Activated CD8-positive, alpha-beta memory T cell treated with anti-CD3 and anti-CD28 coated beads for 48 hours (primary cell): ENCODE measurements around the gene ZNF408.

Experiments
- DNase-seq, 3 experiments: peaks; one replicate each; pipeline ENCODE4 v3.0.0-alpha.2; 2020; ENCODE audit warnings: low read depth in 2 of 3, low spot score in 2 of 3

ZNF408 gene

DNA sequence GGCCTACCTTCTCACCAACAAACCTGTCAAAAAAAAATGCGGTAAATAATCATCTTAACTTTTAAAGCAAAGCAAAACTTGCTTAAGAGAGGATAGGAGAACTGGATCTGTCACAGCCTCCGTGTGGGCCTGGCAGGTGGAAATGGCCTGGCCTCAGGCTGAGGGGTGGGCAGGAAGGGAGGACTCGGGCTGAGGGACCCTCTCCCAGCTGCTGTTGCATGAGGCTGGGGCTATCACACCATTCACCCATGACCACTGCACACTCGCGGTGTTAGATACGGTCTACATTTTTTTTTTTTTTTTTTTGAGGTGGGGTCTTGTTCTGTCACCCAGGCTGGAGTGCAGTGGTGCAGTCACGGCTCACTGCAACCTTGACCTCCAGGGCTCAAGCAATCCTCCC lies 24.9 kb upstream of the ZNF408 start:
- no peak for DNase-seq

DNA sequence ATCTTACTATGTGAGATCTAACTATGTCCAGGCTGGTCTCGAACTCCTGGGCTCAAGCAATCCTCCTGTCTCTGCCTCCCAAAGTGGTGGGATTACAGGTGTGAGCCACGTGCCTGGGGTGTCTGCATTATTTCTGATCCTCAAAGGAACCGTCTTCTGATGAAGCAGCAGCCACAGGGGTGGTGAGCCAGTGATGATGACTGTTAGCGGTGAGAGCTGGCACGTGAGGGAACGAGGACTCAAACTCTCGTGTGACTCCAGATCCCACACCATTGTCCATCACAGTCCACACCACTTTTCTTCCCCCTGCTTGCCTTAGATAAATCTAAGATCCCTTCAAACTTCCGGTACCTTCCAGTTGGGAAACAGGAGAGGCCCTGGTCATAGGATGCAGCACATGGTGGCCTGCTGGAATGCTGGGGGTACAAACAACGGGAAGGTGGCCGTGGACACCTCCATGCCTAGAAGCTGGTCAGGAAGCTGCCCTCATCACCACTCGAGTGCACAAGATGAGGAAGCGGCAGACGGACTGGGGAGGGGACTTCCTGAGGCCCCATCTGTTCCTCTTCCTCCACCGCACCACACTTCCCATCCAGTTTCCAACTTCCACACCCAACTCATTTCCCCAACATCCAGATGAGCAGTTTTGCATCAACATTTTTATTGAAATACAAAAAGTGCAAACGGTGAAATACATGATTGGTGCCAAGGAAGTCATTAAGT lies 24.2 kb upstream of the ZNF408 start:
- no peak for DNase-seq

DNA sequence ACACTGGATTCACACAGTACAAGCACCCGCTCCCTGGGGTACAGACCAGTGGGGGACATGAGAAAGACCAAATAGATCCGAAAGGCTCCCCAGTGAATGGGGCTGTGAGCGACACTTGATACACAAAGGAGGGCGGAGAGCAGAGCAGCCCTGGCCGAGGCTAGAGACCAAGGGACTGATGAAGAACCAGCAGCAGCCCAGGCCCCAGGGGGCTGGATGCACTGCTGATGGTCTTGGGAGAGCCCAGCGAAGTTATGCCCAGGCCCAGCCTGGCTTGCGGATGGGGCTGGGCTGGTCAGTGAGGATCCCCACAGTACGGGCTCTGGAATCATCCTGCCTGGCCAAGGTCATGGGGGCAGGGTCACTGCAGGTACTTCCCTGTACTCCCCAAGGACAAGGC lies 23.7 kb upstream of the ZNF408 start:
- no peak for DNase-seq

DNA sequence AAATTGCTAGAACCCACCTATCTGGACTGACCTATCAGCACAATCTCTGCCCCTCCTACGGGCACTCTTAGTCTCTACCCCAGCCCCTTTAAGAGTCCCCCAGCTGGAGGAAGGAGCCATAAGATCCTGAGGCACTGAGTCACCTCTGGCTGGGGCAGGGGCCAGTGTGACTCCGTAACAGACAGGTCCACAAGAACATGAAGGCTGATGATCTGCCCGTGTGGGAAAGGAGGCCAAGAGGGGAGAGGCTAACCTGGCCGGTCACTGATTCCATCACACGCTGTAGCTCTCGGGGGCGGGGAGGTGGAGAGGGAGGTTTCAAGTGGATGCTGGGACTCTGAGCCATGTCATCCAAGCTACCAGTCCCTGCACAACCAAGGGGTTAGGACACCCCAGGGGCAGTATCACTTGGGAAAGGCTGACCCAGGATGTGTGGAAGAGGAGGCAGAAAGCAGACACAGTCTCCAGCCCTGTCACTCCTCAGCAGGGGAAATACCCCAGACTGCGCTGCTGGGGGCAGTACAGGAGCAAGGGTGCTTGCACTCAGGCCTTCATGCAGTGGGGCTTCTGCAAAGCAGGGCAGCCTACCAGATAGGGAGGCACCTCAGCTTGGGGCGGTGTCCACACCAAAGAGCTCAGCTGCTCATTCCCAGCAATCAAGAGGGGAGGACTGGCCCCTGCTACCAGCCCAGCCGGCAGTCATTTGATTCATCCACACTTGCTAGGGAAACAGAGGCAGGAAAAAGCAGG lies 22.7 kb upstream of the ZNF408 start:
- no peak for DNase-seq

DNA sequence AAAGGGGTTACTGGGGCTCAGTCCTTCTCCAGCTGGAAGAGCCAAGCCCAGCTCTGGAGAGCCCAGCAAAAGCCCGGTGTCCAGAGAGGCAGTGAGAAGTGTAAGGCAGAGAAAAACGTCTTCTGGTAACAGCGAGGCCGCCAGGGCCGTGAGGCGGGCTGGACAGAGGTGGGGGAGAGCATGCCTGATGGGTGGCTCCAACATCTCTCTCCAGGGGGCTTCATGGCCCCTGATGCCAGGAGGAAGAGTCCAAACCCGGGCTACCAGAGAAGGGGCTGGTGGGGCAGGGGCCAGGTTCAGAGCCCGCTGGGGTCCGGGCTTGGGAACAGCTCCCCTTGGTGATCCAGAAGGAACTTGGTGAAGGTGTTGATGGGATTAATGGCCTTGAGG lies 22.1 kb upstream of the ZNF408 start:
- no peak for DNase-seq

DNA sequence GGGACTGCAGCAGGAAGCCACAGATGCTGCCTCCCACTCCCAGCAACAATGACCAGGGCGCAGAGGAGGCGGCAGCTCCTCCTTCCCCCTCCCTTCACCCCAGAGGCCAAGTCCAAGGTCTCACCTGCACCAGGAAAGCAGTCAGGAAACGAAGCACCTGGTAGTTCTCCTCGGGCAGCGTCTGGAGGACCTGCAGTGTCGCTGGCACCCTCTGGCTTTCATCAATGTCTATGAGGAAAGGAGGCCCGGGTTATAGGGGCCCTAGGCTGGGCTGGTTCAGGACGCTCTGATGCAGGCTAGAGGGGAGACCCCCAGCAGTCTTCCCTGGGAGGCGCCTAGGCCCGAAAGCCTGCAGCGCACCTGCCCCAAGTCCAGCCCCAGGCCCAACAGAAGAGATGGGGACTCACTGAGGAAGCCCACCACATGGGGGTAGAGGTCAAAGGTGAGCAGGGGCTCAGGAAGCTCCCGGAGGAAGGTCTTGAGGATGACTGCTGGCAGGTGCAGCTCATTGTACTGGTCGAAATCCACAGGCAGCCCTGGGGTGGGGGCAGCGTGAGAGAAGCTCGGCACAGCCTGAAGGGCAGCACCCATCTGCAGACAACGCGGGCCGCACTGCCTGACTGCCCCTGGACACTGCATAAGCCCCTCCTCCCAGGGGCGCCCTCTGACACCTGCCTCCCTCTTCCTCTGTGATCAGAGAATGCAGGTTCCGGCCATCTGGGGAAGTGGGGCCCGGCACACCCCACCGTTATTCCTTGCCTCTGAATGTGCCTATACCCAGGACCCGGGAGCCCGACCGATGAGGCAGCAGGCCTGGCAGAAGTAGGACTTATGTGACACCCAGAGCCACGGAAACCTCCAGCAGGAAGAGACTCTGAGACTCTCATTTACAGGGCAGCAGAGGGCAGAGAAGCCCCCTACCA lies 21.3 kb upstream of the ZNF408 start:
- no peak for DNase-seq

DNA sequence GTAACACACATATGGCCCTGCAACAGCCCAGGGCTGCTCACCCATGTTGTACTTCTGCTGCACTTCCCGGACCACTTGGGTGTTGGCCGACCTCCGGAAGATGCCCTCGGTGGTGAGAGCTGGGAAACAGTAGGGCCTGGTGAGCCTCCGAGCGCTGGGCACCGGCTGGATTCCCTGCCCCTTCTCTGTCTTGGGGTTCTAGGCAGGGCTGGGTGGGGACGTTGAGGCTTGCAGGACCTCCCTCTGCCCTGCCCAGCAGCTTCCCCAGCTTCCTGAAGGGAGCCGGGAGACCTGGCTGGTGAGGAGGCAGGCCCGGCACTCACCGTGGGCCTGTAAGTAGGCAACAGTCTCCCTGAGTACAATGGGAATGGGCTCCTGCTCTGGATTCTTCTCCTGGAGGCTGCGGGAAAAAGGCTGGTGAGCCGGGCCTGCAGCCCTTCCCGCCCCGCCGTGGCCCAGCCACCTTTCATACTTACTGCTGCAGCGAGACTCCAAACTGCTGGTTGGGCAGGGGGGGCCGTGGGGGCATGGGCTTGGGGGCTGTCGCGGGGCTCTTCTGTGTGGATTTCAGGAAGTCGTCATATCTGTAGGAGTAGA lies 20.6 kb upstream of the ZNF408 start:
- DNase-seq = no peak

DNA sequence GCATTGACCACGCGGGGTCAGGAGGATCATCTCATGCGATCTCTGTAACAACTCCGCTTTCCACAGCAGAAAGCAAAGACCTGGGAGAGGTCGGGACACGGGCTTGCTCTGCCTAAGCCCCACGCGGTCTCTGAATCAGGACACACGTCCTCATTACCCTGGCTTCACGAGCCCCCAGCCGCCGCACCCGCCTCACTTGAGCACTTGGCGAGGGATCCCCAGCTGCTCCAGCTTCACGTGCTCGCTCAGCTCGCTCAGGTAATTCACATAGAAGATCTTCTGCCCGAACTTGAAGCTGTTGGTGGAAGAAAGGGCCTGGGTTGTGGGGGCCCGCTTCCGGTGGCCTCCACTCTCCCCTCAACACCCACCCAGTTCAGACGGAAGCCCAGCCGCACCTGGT lies 20.0 kb upstream of the ZNF408 start:
- DNase-seq = no peak

DNA sequence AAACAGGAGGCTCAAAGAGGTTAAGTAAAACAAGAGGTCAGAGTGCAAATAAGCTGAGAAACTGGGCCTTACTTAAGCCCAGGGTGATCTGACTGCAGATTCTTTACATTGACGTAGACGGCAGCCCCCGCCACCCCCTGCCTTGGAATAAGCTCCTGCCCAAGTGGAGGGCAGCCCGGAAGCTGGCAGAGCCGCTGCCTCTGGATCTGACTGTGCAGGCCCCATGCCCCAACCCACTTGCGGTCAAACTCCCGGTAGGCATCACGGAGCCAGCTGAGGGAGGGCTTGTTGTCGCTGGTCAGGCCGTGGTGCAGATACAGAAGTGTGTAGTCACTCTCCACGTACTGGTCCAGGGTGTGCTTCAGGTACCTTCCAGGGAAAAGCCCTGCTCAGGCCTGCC lies 19.0 kb upstream of the ZNF408 start:
- DNase-seq = no peak

DNA sequence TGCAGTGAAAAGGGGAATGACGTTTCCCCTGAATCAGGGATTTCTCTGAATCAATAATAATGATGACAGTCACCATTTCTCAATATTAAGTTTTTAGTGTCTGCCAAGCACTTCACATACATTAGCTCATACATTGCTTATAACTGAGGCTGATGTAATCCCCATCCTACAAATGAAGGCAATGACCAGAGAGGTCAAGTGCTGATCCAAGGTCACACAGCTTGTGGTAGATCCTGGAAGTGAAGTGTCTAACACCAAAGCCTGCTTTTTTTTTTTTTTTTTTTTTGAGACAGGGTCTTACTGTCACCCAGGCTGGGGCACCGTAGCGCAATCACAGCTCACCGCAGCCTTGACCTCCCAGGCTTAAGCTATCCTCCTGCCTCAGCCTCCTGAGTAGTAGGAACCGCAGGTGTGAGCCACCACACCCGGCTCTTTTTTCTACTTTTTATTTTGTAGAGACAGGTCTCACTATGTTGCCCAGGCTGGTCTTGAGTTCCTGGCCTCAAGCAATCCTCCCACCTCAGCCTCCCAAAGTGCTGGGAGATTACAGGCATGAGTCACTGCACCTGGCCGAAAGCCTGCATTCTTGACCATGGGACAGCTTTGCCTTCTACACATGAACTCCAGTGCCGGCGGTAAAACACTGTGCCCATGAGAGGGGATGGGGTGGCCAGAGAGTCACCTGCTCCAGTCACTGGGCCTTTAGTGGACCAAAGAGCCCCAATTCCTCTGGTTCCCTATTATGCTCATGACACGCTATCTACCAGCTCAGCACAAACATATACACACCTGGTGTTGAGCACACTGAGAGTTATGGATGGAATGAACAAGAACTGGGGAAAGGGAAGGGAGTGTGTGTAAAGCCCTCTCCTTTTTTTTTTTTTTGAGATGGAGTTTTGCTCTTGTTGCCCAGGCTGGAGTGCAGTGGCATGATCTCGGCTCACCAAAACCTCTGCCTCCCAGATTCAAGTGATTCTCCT lies 17.8 kb upstream of the ZNF408 start:
- DNase-seq = no peak

DNA sequence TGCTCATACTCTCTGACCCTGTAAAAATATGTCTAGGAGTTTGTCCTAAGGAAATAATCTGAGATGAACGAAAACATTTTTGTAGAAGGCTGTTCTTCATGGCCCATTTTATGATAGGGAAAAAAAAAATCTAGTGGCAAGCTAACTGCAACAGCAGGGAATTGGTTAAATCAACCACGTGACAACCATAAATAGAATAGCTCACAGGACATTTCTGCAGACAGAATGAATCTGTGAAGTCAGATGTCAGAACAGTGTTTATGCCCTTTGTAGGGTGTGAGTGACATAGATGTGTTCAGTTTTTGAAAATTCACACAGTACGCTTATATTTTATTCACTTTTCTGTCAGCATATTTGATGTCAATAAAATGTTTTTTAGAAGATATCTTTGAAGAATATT lies 16.5 kb upstream of the ZNF408 start:
- no peak for DNase-seq

DNA sequence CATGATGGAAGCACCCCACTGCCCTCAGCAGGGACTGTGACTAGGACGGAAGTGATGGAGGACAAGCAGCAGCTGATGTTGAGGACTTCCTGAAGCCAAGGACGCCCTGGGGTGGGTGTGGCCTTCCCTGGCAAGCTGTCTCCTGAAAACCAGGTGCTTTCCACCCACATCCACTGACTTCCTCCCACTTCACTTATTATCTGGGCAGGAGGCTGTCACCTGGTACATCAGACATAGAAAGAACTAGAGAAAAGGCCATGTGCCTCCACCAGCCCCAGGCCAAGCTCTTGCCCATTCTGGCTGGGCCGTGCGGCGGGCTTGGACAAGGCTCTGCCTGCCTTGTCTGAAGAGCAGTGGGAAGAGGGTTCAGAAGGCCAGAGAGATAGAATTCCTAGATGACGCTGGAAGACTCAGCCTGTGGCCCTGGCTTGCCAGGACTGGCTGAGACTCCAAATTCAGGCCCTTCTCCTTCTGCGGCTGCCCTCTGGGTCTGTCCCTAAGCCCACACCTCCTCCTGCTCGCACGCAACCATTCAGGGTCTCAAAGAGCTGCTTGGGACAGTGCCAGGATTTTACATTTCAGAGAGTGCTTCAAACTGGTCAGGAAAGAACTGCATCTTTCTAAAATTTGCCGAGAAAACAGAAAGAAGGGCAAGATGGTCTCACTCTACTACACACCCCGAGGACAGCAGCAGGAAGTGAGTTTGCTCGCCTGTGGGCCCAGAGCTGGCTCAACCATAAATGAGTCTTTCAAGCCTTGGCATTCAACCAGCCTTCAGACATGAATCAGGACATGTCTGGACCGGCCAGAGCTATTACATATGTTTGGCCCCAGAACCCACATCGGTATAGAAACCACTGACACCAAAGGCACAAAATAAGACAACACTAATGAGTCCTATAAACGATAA lies 13.7 kb upstream of the ZNF408 start:
- DNase-seq = no peak

DNA sequence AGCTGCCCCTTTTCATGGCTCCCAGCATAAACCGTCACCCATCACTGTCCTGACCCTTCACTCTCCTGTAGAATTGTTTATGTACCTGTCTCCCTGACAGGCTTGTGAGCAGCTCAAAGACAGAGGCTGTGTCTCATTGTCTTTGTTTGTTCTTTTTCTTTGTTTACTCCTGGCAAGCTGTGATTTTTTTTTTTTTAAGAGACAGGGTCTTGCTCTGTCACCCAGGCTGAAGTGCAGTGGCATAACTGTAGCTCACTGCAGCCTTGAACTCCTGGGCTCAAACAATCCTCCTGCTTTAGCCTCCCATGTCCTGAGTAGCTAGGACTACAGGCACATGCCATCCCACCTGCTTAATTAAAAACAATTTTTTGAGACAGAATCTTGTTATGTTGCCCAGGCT lies 10.1 kb upstream of the ZNF408 start:
- no peak for DNase-seq

DNA sequence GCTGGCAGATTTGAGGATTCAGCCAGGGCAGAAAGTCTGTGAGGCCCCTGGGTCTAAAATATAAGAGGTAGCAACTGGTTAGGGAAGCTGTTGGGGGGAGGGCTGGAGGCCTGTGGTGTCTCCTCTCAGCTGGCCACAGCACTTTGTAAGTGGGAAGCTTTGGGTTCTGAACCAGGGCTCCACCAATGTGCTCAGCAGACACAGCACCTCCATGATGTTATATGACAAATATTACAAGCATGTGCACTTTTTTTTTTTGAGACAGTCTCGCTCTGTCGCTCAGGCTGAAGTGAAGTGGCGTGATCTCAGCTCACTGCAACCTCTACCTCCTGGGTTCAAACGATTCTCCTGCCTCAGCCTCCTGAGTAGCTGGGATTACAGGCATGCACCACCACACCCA lies 8.4 kb upstream of the ZNF408 start:
- no peak for DNase-seq

DNA sequence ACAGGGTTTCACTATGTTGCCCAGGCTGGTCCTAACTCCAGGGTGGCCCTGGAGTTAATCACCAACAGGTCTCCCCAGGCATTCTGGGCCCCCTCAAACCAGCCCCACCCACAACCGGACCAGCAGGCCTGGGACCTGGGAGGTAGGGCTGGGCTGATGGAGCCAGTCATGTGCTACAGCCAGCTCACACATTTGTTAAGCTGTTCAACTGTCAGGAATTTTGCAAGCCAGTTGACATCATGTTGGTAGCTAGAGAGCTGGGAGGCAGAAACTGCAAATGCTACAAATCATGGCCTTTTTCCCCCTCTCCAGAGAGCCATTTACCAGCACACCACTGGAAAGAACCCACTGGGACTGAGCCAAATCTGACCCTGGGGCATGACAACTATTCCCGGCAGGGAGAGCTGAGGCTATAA lies 7.2 kb upstream of the ZNF408 start:
- no peak for DNase-seq

DNA sequence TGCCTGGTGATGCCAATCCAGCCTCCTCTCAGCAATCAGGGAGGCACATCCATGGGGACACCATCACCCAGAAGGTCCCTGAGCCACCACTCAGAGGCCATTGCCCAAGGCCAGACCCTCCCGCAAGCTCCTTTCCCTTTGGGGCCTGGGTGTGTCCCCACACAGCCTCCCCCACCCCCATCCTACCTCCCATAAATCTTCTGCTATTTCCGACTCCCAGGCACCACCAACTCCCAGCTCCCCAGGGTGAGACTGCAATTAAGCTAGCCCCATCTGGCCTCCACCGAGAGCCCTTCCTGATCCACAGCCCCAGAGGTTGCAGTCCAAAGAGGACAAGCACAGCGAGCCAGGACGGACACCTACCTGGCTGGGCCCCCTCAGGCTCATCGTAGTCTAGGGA lies 6.8 kb upstream of the ZNF408 start:
- DNase-seq = no peak

DNA sequence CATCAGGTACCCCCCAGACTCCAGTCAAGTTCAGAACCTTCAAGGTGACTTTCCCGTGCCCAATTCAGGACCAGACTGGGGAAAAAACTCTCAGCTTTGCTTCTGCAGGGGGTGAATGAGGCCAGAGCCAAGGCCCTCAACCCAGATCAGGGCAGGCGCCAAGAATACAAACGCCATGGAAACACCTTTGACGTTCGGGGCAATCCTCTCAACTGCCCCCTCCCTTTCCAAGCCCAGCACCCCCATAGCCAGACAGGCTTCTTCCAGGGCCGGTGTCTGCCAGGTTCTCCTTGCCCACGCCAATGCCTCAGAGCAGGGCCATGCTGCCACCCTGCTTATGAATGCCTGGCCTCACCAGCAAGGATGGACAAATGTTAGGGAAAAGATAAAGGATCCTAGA lies 6.2 kb upstream of the ZNF408 start:
- DNase-seq = no peak

DNA sequence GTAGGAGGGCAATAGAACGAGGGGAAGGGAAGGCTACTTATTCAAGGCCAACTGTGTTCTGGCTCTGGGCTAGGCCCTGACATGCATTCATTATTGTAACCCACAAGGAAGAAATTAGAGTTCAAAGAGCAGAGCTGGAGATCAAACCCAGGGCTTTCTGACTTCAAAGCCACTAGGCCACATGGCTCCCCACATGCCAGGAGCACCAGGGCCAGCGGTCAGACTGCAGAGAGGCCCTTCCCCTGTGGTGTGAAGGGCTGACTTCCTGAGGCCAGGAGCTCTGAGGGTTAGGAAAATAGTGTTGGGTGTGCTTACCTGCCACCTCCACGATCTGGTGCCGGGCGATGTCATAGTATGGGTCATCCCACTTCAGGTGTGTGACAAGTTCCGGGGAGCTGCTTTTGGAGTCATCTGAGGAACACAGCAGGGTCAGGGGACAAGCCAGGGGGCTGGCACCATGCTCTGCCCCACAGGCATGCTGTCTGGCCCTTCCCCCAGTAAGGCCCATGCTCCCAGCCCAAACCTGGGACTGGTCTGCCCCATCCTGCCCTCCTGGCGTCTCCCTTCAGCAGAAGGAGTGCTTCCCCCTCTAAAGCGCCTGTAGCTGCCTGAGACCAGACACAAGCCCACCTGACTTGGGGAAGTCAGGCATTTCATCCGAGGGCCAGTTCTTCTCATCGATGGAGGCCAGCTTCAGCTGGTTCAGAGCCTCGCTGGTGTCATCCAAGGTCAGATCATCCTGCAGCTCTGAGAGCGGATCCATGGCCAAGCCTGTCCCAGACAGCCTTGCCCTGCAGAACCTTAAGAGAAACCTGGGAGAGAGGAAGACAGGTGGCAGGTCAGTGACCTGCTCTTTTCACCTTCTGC lies 5.3 kb upstream of the ZNF408 start:
- DNase-seq = no peak
